HS-5 (cell line): Measurements from ENCODE around the gene PRR35.

Experiments
- DNase-seq: peaks from one replicate; pipeline ENCODE4 v3.0.0-alpha.2; 2012; ENCODE audit warnings: low read depth

PRR35 gene

GRCh38 chr16:549544-550263, 10.5 kb upstream of the PRR35 start:
- no peak for DNase-seq

DNA sequence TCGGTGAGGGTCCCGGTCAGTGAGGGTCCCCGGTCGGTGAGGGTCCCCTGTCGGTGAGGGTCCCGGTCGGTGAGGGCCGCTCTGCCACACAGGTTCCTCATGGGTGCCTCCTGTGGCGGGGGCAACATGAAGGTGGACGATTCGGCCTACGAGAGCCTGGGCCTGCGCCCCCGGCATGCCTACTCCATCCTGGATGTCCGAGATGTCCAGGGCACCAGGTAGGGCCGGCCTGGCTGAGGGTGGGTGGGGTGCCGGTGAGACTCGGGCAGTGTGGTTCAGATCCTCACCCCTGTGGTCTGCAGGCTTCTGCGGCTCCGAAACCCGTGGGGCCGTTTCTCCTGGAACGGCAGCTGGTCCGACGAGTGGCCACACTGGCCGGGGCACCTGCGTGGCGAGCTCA, 9.0 kb upstream of the PRR35 start:
- no peak for DNase-seq

DNA sequence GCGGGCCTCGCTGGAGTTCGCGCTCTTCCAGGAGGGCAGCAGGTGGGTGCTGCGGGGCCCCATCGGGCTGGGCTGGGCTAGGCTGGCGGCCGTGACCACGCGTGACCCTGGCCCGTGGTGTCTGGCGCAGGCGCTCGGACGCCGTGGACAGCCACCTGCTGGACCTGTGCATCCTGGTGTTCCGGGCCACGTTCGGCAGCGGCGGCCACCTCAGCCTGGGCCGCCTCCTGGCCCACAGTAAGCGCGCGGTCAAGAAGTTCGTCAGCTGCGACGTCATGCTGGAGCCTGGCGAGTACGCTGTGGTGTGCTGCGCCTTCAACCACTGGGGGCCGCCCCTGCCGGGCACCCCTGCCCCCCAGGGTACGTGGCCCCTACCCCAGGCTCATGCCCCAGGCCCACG, 8.0 kb upstream of the PRR35 start:
- no peak for DNase-seq

DNA sequence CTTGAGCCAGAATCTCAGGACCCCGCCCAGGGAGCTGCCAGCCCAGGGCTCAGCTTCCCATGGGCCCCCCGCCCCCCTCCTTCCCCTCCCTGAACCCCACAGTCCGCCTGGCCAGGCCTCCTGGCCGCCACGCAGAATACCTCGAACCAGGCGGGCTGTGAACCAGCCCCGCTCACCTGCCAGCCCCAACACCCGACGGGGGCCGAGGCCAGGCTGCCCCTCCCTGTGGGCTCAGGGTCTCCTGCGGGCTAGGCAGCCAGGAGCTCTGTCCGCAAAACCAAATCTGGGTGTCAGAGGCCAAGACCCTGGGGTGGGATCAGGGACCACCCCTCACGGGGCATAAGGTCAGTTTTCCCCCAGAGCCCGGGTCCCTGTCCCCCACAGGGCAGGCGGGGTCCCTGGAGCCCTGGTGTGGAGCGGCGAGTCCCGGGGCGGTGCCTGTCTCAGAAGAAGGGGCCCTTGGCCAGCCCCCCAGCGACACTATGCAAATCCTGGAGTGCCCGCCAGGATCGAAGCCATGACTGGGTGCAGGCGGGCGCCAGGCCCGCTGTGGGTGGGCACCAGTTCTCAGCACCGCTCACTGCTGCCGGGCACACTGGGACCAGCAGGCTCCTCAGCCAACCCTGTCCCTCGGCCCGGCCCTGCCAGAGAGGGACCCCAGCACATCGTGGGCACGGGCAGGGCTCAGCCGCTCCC, 6.4 kb upstream of the PRR35 start:
- DNase-seq: no peak

- no peak for DNase-seq
These were observed 5.9 kb upstream of the PRR35 start for GRCh38 chr16:554297-554621.

DNA sequence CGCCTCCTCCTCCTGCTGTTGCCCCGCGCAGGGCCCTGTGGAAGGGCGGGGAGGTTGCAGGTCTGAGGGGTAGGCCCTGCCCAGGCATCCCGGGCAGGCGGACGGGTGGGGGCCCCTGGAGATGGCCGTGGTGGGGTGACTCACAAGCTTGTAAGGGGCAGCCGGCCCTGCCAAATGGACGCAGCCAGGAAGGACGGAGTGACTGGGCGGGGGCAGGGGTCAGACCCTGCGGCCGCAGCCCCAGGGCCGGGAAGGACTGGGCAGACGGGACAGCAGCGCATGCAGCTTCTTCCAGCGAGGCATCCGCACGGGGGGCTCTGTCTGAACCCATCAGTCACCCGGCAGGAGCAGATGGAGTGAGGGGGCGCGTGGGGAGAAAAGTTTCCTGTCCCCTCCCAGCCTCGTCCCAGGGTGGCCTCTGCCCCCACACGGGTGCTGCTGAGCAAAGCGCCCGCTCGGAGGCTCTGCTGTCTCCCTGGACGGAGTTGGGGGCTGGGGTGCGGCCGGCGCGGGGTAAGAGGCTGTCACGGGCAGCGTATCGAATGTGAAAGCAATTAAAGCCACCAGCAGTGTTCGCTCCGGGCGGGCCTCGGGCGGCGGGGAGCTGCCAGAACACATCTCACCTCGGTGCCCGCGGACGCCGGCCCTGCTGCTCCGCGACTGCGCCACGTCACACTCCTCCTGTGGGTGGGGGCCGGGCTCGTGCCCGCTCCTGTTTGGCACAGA, 5.4 kb upstream of the PRR35 start:
- DNase-seq: no peak

GRCh38 chr16:555528-556473, 4.4 kb upstream of the PRR35 start:
- no peak for DNase-seq

- DNase-seq: no peak
These were observed 3.6 kb upstream of the PRR35 start for GRCh38 chr16:556474-557173.

DNA sequence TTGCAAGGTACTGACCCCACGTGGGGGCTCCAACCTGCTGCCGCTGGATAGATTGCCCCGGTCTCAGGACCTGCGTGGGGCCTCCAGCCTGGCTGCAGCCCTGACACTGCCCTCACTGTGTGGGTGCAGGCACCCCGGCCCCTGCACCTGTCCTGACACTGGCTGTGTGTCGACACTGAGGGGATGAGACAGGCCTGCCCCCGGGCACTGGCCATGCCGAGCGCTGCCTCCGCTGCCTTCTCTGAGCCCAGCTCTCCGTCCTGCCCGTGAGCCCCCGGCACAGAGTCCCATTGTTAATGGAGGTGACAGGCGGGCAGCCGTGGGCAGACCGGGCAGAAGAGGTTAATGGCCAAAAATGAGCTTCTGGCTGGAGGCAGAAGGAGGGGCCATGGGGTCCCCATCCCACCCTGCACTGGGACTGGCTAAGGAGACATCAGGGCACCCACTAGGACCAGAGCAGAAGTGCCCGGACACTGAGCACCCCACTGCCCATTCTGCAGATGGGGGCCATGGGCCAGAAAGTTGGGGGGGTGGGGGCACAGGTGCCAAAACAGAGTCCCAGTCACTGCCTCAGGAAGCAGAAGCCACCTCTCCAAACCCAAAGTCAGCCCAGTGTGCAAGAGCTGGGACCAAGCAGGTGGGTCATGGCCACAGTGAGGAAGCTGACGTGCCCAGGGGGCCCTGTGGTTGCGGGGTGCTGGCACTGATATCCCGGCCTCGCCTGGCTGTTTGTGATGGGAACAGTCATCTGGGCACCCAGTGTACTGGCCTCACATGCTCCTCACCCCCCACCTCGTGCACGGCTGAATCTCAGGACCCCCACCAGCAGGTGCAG, 2.5 kb upstream of the PRR35 start:
- no peak for DNase-seq

DNA sequence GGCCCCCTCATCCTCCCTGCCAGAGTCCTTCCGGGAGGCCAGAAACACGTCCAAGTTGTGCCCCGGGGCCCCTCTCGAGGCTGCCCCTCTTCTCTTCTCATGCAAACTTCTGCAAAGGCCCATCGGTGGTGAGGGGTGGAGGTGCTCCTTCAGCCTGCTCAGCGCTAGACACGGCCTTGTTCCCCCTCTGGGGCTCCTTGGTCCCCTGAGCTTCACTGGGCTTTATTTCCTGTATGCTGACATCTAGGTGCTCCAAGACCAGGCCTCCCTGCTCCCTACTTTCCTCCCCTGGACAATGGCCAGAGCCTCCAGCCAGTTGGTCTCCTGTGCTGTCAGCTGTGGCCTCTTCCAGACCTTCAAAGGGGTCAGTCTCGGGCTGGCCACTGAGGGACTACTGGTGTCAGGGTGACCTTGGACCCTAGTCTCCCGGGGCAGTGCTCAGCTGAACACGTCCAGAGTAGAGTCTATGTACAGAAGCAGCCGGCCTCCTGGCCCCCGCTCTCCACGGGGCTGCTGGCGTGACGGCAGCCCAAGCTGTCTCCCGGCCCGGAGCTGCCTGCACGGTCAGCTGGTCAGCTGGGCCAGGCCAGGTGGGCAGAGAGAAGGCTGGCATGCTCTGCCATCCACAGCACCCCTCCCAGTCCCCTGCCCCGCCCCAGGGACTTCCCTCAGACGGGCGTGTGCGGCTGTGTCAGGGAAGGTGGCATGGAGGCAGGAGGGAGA, 1.7 kb upstream of the PRR35 start:
- no peak for DNase-seq

GRCh38 chr16:559021-559380, 1.2 kb upstream of the PRR35 start:
- DNase-seq: no peak

GRCh38 chr16:559411-560203, 587 bp upstream of the PRR35 start:
- DNase-seq: no peak

- DNase-seq: no peak
These were observed 663 bp downstream of the PRR35 start for GRCh38 chr16:560701-561412.

DNA sequence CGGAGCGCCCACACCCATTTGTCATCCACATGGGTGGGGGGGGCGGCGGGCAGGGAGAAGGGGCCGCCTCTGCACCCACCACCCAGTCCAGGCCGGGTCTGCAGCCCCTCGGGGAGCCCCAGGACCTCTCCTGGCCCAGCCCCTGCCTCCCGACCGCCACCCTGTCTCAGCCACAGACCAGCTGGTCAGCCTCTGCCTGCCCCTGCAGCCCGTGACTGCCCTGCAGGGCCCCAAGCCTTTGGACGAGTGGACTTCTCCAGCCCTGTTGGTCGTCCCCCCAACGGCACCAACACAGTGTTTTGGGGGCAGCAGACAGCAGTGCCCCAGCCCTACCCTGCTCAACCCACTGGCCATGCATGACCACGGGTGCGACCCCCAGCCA, 1.2 kb downstream of the PRR35 start:
- no peak for DNase-seq

DNA sequence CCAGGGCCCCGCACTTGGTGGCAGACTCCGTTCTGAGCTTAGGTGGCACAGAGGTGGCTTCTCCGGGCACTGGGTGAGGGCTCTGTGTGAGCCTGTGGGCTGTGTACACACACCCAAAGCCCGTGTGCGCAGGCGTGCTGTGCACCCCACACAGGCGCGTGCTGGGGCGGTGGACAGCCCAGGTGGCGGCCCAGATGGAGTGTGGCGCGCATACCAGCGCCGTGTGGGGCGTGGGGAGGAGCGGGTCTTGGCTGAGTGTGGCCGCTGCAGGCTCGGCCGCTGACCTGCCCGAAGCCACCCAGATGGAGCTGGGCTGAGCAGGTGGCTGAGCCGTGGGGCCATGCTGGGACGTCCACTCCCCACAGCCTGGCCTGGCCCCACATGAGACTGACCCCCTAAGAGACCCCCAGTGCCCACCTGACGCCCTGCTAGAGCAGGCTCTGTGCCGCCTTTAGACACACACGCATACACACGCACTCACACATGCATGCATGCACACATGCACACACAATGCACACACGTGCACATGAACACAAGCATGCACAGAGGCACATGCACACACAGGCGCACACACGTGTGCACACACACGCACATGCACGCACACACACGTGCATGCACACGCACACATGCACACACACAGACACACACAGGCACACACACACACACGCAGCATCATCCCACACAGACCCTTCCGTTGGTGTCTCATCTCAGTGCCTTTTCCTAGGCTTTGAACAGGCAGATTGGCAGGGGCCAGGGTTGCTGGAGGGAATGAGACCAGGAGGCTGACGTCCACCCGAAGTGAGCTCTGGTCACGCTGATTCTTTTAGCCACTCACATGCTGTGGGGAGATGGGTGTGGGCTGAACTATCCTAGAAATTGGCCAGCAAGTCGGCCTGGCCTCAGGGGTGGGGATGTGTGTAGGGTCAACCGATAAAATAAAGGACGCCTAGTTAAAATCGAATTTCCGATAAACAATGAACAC, 2.1 kb downstream of the PRR35 start:
- no peak for DNase-seq

GRCh38 chr16:563072-563644, 3.0 kb downstream of the PRR35 start:
- DNase-seq: no peak
